DMS114 treated with DMSO at 0.1 percent for 48 hours (cell line): Measurements from ENCODE around the gene TRIM71.
"Not testable (repeated sequence)": the region's sequence is repeated elsewhere in the genome, so short reads cannot be mapped to it uniquely, and the experiment has no call there.

ENCODE experiments used
- DNase-seq: peaks from one replicate; lab custom pipeline; 2025; ENCODE audit not compliant: unreplicated experiment; lab: John Stamatoyannopoulos, UW

TRIM71 gene

DNA sequence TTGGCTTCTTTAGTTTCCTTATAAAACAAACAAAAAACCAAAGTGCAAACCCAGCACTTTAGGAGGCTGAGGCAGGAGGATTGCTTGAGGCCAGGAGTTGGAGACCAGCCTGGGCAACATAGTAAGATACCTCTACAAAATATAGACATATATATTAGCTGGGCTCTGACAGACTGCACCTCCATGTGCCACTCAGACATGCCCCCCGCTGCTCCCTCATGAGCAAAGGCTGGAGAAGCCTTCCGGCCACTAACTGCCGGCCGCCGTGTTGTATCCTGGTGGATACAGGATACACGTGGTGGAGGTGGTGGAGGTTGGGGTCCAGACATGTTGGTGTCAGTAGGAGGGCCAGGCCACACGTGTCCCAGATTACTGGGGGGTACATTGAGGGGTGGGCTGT is 104.3 kb downstream of the TRIM71 start:
- no peak for DNase-seq

DNA sequence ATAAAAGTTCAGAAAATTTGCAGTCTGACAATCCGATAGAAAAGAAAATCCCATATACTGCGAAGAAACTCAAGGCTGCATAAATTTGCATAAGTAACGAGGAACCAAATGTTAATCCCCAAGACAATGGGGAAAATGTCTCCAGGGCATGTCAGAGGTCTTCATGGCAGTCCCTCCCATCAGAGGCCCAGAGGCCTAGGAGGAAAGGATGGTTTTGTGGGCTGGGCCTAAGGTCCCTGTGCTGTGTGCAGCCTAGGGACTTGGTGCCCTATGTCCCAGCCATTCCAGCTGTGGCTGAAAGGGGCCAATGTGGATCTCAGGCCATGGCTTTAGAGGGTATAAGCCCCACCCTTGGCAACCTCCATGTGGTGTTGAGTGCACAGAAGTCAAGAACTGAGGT is 112.4 kb downstream of the TRIM71 start:
- no peak for DNase-seq

DNA sequence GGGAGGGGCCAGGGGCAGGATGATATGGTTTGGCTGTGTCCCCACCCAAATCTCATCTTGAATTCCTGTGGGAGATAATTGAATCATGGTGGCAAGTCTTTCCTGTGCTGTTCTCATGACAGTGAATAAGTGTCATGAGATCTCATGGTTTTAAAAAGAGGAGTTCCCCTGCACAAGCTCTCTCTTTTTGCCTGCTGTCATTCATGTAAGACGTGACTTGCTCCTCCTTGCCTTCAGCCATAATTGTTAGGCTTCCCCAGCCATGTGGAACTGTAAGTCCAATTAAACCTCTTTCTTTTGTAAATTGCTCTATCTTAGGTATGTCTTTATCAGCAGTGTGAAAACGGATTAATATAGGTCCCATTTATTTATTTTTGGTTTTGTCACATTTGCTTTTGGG is 113.5 kb downstream of the TRIM71 start:
- not testable (repeated sequence) for DNase-seq

DNA sequence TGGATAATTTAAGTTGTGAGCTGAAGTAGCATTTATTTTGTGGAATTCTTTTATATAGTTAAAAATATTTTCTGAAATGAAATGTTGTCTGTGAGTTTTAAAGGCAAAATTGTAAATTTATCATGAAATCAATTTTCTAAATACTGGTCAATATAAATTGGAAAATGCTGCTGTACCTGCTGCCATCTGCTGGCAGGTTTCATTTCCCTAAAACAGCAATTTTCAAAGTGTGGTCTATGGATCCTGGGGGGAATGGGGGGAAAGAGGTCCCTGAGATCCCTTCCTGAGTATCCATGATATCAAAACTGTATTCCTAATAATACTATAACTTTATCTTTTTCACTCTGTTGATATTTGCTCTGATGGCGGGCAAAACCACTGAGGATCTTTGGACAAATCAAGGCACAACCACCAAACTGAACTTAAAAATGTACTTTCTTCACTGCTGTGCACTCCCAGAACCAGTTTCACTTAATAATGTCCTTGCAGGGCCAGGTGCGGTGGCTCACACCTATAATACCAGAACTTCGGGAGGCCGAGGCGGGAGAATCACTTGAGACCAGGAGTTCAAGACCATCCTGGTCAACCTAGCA is 116.4 kb downstream of the TRIM71 start:
- peak; percentile 7 for DNase-seq

DNA sequence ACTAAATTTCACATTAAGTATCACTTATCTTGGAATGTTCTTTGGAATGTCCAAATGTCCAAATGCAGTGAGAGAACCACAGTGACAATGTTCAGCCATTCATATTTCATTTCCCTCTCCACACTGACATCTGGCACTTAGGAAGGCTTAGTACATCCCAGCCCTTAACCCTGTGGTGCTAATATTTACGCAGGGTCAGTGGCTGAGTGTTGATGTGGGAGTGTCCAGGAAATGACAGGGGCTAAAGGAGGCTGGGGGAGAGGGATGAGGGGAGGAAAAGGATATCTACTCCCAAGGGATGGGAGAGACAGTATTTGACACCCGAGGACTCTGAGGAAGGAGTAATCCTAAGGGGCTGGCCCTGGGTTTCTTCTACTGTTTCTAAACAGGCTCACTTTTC is 119.5 kb downstream of the TRIM71 start:
- DNase-seq: no peak

DNA sequence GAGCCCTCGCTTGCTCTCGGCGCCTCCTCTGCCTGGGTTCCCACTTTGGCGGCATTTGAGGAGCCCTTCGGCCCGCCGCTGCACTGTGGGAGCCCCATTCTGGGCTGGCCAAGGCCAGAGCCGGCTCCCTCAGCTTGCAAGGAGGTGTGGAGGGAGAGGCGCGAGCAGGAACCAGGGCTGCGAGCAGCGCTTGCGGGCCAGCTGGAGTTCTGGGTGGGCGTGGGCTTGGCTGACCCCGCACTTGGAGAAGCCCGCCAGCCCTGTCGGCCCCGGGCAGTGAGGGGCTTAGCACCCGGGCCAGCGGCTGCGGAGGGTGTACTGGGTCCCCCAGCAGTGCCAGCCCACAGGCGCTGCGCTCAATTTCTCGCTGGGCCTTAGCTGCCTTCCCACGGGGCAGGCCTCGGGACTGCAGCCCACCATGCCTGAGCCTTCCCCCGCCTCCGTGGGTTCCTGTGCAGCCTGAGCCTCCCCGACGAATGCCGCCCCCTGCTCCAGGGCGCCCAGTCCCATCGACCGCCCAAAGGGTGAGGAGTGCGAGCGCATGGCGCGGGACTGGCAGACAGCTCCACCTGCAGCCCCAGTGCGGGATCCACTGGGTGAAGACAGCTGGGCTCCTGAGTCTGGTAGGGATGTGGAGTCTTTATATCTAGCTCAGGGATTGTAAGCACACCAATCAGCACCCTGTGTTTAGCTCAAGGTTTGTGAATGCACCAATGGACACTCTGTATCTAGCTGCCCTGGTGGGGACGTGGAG is 121.9 kb downstream of the TRIM71 start:
- DNase-seq: not testable (repeated sequence)

DNA sequence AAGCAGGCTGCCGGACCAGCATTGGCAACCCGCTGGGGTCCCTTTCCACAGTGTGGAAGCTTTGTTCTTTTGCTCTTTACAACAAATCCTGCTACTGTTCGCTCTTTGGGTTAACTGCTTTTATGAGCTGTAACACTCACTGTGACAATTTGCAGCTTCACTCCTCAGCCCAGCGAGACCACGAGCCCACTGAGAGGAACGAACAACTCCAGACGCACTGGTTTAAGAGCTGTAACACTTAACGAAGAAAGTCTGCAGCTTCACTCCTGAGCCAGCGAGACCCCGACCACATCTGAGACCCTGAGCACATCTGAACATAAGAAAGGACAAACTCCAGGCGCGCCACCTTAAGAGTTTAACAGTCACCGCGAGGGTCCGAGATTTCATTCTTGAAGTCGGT is 122.9 kb downstream of the TRIM71 start:
- DNase-seq: no peak

DNA sequence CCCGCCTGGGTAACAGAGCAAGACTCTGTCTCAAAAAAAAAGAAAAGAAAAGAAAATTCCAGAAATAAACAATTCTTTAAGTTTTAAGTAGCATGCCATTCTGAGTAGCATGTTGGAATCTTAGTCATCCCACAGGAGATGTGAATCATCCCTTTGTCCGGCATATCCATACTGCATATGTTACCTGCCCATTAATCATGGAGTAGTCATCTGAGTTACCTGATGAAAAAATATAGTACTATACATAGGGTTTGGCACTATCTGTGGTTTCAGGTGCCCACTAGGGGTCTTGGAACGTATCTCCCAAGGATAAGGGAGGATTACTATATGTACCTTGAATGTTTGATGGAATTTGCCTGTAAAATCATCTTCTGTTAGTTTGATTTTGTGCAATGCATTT is 127.3 kb downstream of the TRIM71 start:
- no peak for DNase-seq

DNA sequence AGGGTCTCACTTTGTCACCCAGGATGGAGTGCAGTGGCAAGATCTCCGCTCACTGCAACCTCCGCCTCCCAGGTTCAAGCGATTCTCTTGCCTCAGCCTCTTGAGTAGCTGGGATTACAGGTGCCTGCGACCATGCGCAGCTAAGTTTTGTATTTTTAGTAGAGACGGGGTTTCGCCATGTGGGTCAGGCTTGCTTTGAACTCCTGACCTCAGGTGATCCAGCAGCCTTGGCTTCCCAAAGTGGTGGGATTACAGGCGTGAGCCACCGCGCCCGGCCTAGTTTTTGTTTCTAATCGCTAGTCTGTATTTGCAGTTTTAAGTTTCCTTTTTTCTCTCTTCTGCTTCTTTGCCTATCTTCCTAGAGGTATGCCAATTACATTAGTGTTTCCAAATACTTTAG is 127.8 kb downstream of the TRIM71 start:
- not testable (repeated sequence) for DNase-seq

DNA sequence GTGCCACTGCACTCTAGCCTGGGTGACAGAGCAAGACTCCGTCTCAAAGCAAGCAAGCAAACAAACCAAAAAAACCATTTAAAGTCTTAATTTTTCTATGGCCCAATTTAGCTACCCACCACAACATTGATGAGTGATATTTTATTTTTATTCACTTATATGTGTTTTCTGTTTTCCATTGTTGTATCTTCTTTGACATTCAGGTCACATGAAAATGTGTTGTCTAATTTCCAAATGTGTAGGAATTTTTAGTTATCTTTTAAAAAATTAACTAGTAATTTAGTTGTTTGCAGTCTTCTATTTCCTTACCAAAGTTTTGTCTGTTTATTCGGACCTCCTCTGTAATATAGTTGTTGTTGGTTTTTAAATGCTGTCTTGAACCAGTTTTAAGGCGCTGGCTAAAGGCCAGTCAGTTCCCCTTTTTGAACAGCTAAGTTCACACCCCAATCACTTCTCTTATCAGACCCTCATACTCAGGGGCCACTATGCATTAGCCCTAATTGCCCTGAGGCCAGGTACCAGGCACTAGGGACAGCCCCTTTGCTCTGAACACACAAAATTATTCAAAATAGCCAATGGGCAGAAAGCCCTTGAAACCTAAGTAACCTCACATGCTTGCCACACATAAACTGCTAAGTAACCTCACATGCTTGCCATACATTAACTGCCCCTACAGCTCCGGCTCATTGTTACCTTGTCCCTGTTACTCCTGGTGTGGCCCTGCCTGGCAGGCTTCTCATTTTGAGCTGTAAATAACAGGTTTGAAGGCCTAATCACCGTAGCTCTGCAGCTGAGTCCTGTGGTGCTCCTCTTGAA is 129.4 kb downstream of the TRIM71 start:
- no peak for DNase-seq
